ENCODE measurements around the gene WDR4. TPM values are rescaled to one million over a fixed set of nuclear protein-coding genes. Genes with fewer than 3 reads are reported as not detected.
"Not testable (repeated sequence)": the region's sequence is repeated elsewhere in the genome, so short reads cannot be mapped to it uniquely, and the experiment has no call there.

Gene WDR4
- total and polyA plus RNA-seq, 9 of the 15 experiments (the other 6 are each of a cell fraction or from before 2014, with no cell fraction given), result 5.4 to 95.4 (median 32.1) TPM

DNA sequence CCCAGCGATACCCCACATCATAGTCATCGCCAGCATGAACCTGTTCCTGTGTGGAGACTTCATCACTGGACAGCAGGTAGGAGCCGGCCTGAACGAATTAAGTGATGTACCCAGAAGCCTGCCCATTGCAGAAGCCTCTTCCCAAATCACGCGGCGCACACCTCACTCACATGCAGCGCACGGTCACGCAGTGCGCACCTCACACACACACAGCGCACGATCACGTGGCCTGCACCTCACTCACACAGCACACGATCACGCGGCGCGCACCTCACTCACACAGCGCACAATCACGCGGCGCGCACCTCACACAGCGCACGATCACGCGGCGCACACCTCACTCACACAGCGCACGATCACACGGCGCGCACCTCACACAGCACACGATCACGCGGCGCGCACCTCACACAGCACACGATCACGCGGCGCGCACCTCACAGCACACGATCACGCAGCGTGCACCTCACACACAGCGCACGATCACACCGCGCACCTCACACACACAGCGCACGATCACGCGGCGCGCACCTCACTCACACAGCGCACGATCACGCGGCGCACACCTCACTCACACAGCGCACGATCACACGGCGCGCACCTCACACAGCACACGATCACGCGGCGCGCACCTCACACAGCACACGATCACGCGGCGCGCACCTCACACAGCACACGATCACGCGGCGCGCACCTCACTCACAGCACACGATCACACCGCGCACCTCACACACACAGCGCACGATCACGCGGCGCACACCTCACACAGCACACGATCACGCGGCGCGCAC lies 31.0 kb downstream of the WDR4 start:
- DNase-seq (ENCODE audit: extremely low read depth in 1 of 4, low spot score in 3 of 4); H3K9ac ChIP-seq (ENCODE audit: insufficient read depth in 1 of 2, low read depth in 2 of 2, low read length in 2 of 2); H2AFZ ChIP-seq (ENCODE audit: low read depth, low read length); H3K27me3 ChIP-seq (ENCODE audit: control insufficient read depth in 2 of 2, insufficient read depth in 2 of 2, low read length in 2 of 2); H3K27ac ChIP-seq (ENCODE audit: extremely low read depth, low read depth, low read length); H3K9me3 ChIP-seq (replicated peaks; ENCODE audit: control insufficient read depth, insufficient read depth, low read depth, low read length); in situ Hi-C loops (cut with MboI); FAIRE-seq; ATAC-seq; H3K4me2 ChIP-seq (ENCODE audit: insufficient read depth, low read length); CTCF ChIA-PET (ENCODE audit: low intra/inter-chr PET ratio); intact Hi-C loops (cut with micrococcal nuclease); BruUV-seq (replicated peaks); H3K4me3 ChIP-seq; H3K9me1 ChIP-seq (ENCODE audit: control insufficient read depth, insufficient read depth, low read length); POLR2A ChIA-PET; TF ChIP-seq MYNN (CRISPR knock-in tag; IDR thresholded peaks at IDR 0.05): not testable (repeated sequence)
- H3K36me3 ChIP-seq (ENCODE audit: control insufficient read depth, insufficient read depth, low read length), result peaks cover 98% of the 10 kb centered on the region
- H3K4me1 ChIP-seq (replicated peaks in 1 of 2; ENCODE audit: control insufficient read depth in 2 of 2, insufficient read depth in 2 of 2, low read length in 2 of 2), result peaks cover 0 to 29% of the 10 kb centered on the region in 2 experiments; a peak in 1 of 5 replicates
- H4K20me1 ChIP-seq (replicated peaks; ENCODE audit: control insufficient read depth, insufficient read depth, low read length), result peaks cover 20% of the 10 kb centered on the region; the same call in 1 of the 2 replicates
- TF ChIP-seq MYNN (IDR thresholded peaks at IDR 0.05), result 0 out of 2 replicates have a peak, but pooled peaks have one; percentile 7
- peak; percentile 55; the same call in 1 of the 2 replicates for TF ChIP-seq STAT5A (IDR thresholded peaks at IDR 0.05; ENCODE audit: borderline replicate concordance, low read length)
- TF ChIP-seq POLR2G (IDR thresholded peaks at IDR 0.05; ENCODE audit: low read depth, low read length), result peak; percentile 64
- peak; percentile 21 for TF ChIP-seq CCNT2 (IDR thresholded peaks at IDR 0.05; ENCODE audit: borderline replicate concordance, extremely low read depth, insufficient read length, low read depth, low read length)
- 96% methylated on average over 46 of the region's 95 CpGs for WGBS (ENCODE audit: insufficient coverage, low coverage, missing lambda C conversion rate)
- H3K79me2 ChIP-seq (ENCODE audit: control insufficient read depth, insufficient read depth, low read length), result peaks cover 68% of the 10 kb centered on the region
